ENCODE results near the gene GTF3C2.
"Not testable (repeated sequence)": the region's sequence is repeated elsewhere in the genome, so short reads cannot be mapped to it uniquely, and the experiment has no call there.

GTF3C2 gene

GRCh38 chr2:27370816-27371620 is 14.5 kb upstream of the GTF3C2 start:
- DNase-seq (ENCODE audit: low read depth in 2 of 2) = peak in 1 of 2 donors; percentile 29

- peak; percentile 97 to 98 for DNase-seq (ENCODE audit: low read depth in 2 of 2)
These were observed 13.7 kb upstream of the GTF3C2 start, which contains the start of the genes EIF2B4 and SNX17 for GRCh38 chr2:27370026-27370815. TSS of gene EIF2B4 (minus strand) at chr2:27370338. CDS start at chr2:27370314, 24 bp downstream. TSS of gene SNX17 (plus strand) at chr2:27370616. CDS start at chr2:27370744, 128 bp downstream.

GRCh38 chr2:27369471-27370025 is 13.0 kb upstream of the GTF3C2 start:
- DNase-seq (ENCODE audit: low read depth in 2 of 2) = no peak

GRCh38 chr2:27363933-27364332 is 7.4 kb upstream of the GTF3C2 start:
- no peak for DNase-seq (ENCODE audit: low read depth in 2 of 2)

- no peak for DNase-seq (ENCODE audit: low read depth in 2 of 2)
These were observed 6.3 kb upstream of the GTF3C2 start for GRCh38 chr2:27362678-27363420.

- no peak for DNase-seq (ENCODE audit: low read depth in 2 of 2)
These were observed 545 bp downstream of the GTF3C2 start for GRCh38 chr2:27356056-27356381.

- DNase-seq (ENCODE audit: low read depth in 2 of 2) = no peak
These were observed 2.0 kb downstream of the GTF3C2 start for GRCh38 chr2:27354597-27354927.

GRCh38 chr2:27353762-27354596 is 2.6 kb downstream of the GTF3C2 start:
- DNase-seq (ENCODE audit: low read depth in 2 of 2) = no peak

- DNase-seq (ENCODE audit: low read depth in 2 of 2) = not testable (repeated sequence)
These were observed 3.2 kb downstream of the GTF3C2 start for GRCh38 chr2:27353386-27353761.

GRCh38 chr2:27351802-27352598 is 4.6 kb downstream of the GTF3C2 start:
- no peak for DNase-seq (ENCODE audit: low read depth in 2 of 2)

- no peak for DNase-seq (ENCODE audit: low read depth in 2 of 2)
These were observed 6.4 kb downstream of the GTF3C2 start for GRCh38 chr2:27350106-27350693.

- DNase-seq (ENCODE audit: low read depth in 2 of 2) = no peak
These were observed 8.9 kb downstream of the GTF3C2 start for GRCh38 chr2:27347641-27348040.

- no peak for DNase-seq (ENCODE audit: low read depth in 2 of 2)
These were observed 20.4 kb downstream of the GTF3C2 start for GRCh38 chr2:27336173-27336572.

- no peak for DNase-seq (ENCODE audit: low read depth in 2 of 2)
These were observed 21.3 kb downstream of the GTF3C2 start for GRCh38 chr2:27335311-27335710.

- DNase-seq (ENCODE audit: low read depth in 2 of 2) = no peak
These were observed 31.8 kb downstream of the GTF3C2 start for GRCh38 chr2:27324720-27325119.

GRCh38 chr2:27323596-27324285 is 32.8 kb downstream of the GTF3C2 start:
- DNase-seq (ENCODE audit: low read depth in 2 of 2) = no peak

GRCh38 chr2:27322766-27323595 is 33.6 kb downstream of the GTF3C2 start, which contains the start of gene MPV17:
TSS of gene MPV17 (minus strand) at chr2:27323097. CDS start at chr2:27322517, 580 bp downstream.
- peak; percentile 73 to 82 for DNase-seq (ENCODE audit: low read depth in 2 of 2)

GRCh38 chr2:27322301-27322765 is 34.2 kb downstream of the GTF3C2 start:
- DNase-seq (ENCODE audit: low read depth in 2 of 2) = no peak
